Measurements from ENCODE around the gene ERGIC3. TPM values are rescaled to one million over a fixed set of nuclear protein-coding genes. Genes with fewer than 3 reads are reported as not detected.

The ERGIC3 gene
- total and polyA plus RNA-seq, 2 donors (not counting 1 experiment from before 2014, with no cell fraction given), result 191 to 254 TPM

GRCh38 chr20:35514371-35514932 lies 27.4 kb upstream of the ERGIC3 start:
- Histone ChIP-seq H3K9me3 (ENCODE audit: control extremely low read depth in 1 of 3, control insufficient read depth in 2 of 3, insufficient read depth in 1 of 3, low read length in 2 of 3) (no peaks in the 10 kb centered on the region), H2AFZ (ENCODE audit: insufficient read depth, low read depth, low read length, poor library complexity, severe bottlenecking) (no peak overlapping the region), H4K20me1 (ENCODE audit: control insufficient read depth, insufficient read depth, low read length, poor library complexity, severe bottlenecking) (peaks cover under 1% of the 10 kb centered on the region), H3K27ac (ENCODE audit: low read length in 2 of 2) (no peak overlapping the region), H3K27me3 (replicated peaks in 1 of 4; ENCODE audit: control extremely low read depth in 1 of 4, control insufficient read depth in 3 of 4, insufficient read depth in 4 of 4, low read length in 3 of 4) (no peaks in the 10 kb centered on the region), H3K9ac (ENCODE audit: low read length) (no peak overlapping the region), H3K4me3 (ENCODE audit: control extremely low read depth in 1 of 5, extremely low read depth in 1 of 5, insufficient read depth in 1 of 5, low read depth in 2 of 5, low read length in 4 of 5) (no peak overlapping the region), H3K79me2 (ENCODE audit: control insufficient read depth, insufficient read depth, low read length) (peaks cover 10% of the 10 kb centered on the region), H3K4me2 (replicated peaks; ENCODE audit: low read depth, low read length, poor library complexity, severe bottlenecking) (no peak overlapping the region), H3K36me3 (replicated peaks in 1 of 2; ENCODE audit: control extremely low read depth in 1 of 2, control insufficient read depth in 1 of 2, extremely low read depth in 1 of 2, insufficient read depth in 2 of 2, low read length in 1 of 2) (peaks cover 4 to 58% of the 10 kb centered on the region in 2 experiments), H3K4me1 (ENCODE audit: control insufficient read depth in 2 of 2, insufficient read depth in 2 of 2, low read length in 2 of 2) (peaks cover 4 to 6% of the 10 kb centered on the region in 2 donors)
- ChIA-PET POLR2A (interaction anchor here (0.5 kb wide), 1 partner anchor 169 kb away, joined by 4 read pairs; no protein-coding TSS in a partner anchor), CTCF (interaction anchor here (0.7 kb wide), 1 partner anchor 9 kb away, joined by 3 read pairs; no protein-coding TSS in a partner anchor)
- H3K4me1 Mint-ChIP-seq, result peaks cover 3% of the 10 kb centered on the region
- H3K27me3 Mint-ChIP-seq, result no peaks in the 10 kb centered on the region
- ATAC-seq (ENCODE audit: low read depth) (no peak), DNase-seq (no peak)
- WGBS (ENCODE audit: insufficient coverage), result 99% methylated on average over 10 of the region's 11 CpGs
- H3K27ac Mint-ChIP-seq, result no peak overlapping the region
- intact Hi-C loops (cut with micrococcal nuclease), result no loop called here
- TF ChIP-seq EZH2 (IDR thresholded peaks at IDR 0.05; ENCODE audit: borderline replicate concordance, insufficient read depth, low read depth, low read length, poor library complexity, severe bottlenecking) (no peak), CTCF (IDR thresholded peaks at IDR 0.05) (no peak)
- H3K4me3 Mint-ChIP-seq, result no peak overlapping the region
- H3K9me3 Mint-ChIP-seq (ENCODE audit: insufficient read depth), result no peaks in the 10 kb centered on the region

GRCh38 chr20:35515341-35515740 lies 26.5 kb upstream of the ERGIC3 start:
- Histone ChIP-seq H3K27ac (ENCODE audit: low read length in 2 of 2) (no peak overlapping the region), H2AFZ (ENCODE audit: insufficient read depth, low read depth, low read length, poor library complexity, severe bottlenecking) (no peak overlapping the region), H3K79me2 (ENCODE audit: control insufficient read depth, insufficient read depth, low read length) (peaks cover 2% of the 10 kb centered on the region), H3K4me2 (replicated peaks; ENCODE audit: low read depth, low read length, poor library complexity, severe bottlenecking) (no peak overlapping the region), H3K4me1 (ENCODE audit: control insufficient read depth in 2 of 2, insufficient read depth in 2 of 2, low read length in 2 of 2) (no peaks in the 10 kb centered on the region), H3K9me3 (ENCODE audit: control extremely low read depth in 1 of 3, control insufficient read depth in 2 of 3, insufficient read depth in 1 of 3, low read length in 2 of 3) (no peaks in the 10 kb centered on the region), H3K36me3 (replicated peaks in 1 of 2; ENCODE audit: control extremely low read depth in 1 of 2, control insufficient read depth in 1 of 2, extremely low read depth in 1 of 2, insufficient read depth in 2 of 2, low read length in 1 of 2) (peaks cover 0 to 49% of the 10 kb centered on the region in 2 experiments), H3K4me3 (ENCODE audit: control extremely low read depth in 1 of 5, extremely low read depth in 1 of 5, insufficient read depth in 1 of 5, low read depth in 2 of 5, low read length in 4 of 5) (no peak overlapping the region), H4K20me1 (ENCODE audit: control insufficient read depth, insufficient read depth, low read length, poor library complexity, severe bottlenecking) (no peaks in the 10 kb centered on the region), H3K27me3 (replicated peaks in 1 of 4; ENCODE audit: control extremely low read depth in 1 of 4, control insufficient read depth in 3 of 4, insufficient read depth in 4 of 4, low read length in 3 of 4) (no peaks in the 10 kb centered on the region), H3K9ac (ENCODE audit: low read length) (no peak overlapping the region)
- DNase-seq, result no peak
- Mint-ChIP-seq H3K9me3 (ENCODE audit: insufficient read depth) (no peaks in the 10 kb centered on the region), H3K27me3 (no peaks in the 10 kb centered on the region), H3K4me1 (no peaks in the 10 kb centered on the region), H3K27ac (no peak overlapping the region), H3K4me3 (no peak overlapping the region)
- ATAC-seq (ENCODE audit: low read depth), result no peak
- WGBS (ENCODE audit: insufficient coverage), result 98% methylated on average over 4 of the region's 4 CpGs
- intact Hi-C loops (cut with micrococcal nuclease), result no loop called here
- ChIA-PET CTCF (no interaction called here), POLR2A (no interaction called here)
- no peak for TF ChIP-seq EZH2 (IDR thresholded peaks at IDR 0.05; ENCODE audit: borderline replicate concordance, insufficient read depth, low read depth, low read length, poor library complexity, severe bottlenecking)
- TF ChIP-seq CTCF (IDR thresholded peaks at IDR 0.05), result no peak
